GM23248 (cell line): Measurements from ENCODE around the gene CRACDL.

ENCODE experiments used
- EZH2 ChIP-seq: fragments of 200-600 bp; sonication (generic); IDR thresholded peaks from 2 replicates; pipeline ENCODE4 v1.6.1; 2018; ENCODE audit warnings: antibody characterized with exemption, mild to moderate bottlenecking; ENCODE audit not compliant: insufficient read depth, poor library complexity, severe bottlenecking
- EZH2phosphoT487 ChIP-seq: fragments of 200-600 bp; sonication (generic); IDR thresholded peaks from 2 replicates; pipeline ENCODE4 v1.6.1; 2018; ENCODE audit warnings: antibody characterized with exemption, moderate library complexity, mild to moderate bottlenecking, low read depth; ENCODE audit not compliant: insufficient read depth

GRCh38 chr2:98808546-98808945 is 127.5 kb downstream of the CRACDL start:
- TF ChIP-seq EZH2 (no peak), EZH2phosphoT487 (no peak)
